NCI-H524 (cell line): ENCODE results near the gene BST1.
A peak's percentile ranks its signal among the peaks of the same experiment; 100 is the strongest.

Source experiments
- DNase-seq, 2 experiments: peaks; one replicate each; lab custom pipeline; 2025; lab: John Stamatoyannopoulos, UW

BST1 gene

GRCh38 chr4:15779306-15779705 is 76.4 kb downstream of the BST1 start:
- DNase-seq = peak; percentile 33 to 70

GRCh38 chr4:15779809-15780208 is 76.9 kb downstream of the BST1 start:
- DNase-seq = no peak

DNA sequence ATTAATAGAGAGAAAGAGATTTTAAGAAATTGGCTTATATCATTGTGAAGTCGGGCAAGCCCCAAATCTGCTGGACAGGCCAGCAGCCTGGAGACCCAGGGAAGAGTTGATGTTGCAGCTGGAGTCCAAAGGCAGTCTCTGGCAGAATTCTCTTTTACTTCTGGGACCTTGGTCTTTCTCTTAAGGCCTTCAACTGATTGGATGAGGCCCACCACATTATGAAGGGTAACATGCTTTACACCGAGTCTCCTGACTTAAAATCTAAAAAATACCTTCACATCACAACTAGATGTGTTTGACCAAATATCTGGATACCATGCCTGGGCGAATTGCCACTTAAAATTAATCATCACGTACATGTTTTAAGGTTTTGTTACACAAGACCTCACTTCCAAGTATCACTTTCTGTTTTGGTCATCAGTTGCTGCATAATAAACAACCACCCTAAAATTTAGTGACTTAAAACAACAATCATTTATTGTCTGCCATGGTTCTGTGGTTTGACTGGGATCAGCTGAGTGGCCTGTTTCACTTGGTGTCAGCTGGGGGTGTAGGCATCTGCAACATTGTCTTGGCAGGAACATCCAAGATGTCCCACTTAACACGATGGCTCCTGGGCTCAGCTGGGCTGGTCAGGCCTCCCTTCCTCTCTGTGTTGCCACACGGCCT is 78.7 kb downstream of the BST1 start:
- DNase-seq = no peak
